ENCODE measurements around the gene CCDC66.

The CCDC66 gene

DNA sequence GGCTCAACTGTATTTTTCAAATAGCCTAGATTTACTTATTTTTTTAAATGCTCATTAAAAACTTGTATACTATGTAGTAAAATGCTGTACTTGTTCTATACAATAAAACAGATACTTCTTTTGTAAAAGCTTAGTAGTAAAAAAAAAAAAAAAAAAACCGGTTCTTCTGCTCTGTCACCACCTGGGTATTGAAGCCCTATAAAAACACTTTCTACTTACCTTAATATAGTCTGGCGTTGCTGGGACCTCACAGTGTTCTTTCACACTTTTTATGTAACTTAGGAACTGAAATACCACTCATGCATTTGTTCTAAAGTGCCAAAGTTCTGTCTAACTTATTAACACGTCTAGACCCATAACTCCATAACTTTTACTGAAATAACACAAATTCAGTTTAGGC lies 64.7 kb downstream of the CCDC66 start:
- DNase-seq (ENCODE audit: low spot score): no peak

DNA sequence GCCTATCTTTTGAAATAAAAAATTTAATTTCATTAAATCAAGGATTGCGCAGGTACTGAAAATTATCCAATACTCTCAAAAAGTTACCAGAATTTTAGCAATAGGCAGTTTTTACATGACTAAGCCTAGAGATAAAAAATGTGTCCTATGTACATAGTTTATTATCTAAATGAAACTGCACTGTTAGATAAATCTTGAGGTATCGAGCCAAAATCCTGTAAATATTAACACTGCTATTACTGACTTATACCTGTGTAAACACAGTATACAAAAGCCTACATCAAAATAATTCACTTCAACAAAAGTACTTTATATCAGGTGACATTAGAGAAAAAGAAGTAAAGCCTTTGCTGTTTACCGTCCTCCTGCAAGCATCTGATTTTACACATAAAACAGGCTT lies 65.4 kb downstream of the CCDC66 start:
- DNase-seq (ENCODE audit: low spot score): no peak

DNA sequence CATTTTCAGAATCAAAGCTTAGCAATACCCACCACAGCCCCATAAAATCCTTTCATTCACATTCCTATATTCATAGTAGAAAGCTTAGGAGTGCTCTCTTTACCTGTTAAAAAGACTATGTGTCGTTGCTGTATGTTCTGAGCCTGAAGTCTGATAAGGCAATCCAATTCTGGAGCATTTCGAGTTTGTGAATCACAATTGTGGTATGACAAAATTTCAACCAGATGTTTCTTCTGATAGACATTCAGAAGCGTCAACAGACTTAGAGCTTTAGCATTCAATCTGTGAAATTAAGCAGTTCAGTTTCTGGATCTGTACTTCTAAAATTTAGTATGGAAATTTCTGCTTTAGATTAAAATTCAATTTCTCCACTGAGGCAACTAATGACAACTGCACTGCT lies 67.8 kb downstream of the CCDC66 start:
- DNase-seq (ENCODE audit: low spot score): no peak

DNA sequence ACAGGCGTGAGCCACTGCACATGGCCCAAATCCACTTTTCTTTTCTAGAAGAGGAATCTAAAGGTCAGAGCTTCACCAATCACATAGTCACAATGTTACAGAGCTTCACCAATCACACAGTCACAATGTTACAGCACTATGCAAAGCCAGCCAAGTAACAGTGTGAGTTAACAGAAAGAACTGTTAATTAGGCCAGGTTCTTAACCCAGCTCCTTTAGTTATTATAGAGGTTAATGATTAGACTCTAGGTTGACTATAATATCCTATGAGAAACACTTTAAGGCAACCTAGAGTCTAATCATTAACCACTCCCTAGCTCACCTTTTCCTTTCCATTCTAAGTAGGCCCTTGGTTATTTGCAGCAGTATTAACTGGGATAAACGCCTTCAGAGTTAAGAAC lies 72.1 kb downstream of the CCDC66 start:
- no peak for DNase-seq (ENCODE audit: low spot score)

DNA sequence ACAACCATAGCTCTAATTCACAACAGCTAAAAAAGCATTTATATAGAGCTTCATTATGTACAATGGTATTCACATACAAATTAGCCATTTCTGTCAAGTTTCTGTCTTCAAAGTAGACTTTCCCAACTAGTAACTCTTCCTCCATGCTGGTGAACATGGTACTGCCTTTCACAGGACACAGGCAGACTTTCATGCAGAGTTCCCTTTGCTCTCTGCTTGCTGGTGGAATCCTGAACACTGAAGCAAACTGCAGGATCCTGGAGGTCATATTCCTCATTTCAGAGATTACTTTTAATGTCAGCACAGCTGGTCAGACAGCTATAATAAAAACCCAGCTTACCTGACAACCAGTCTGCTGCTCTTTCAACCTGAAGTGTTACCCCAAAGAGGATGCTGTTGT lies 72.5 kb downstream of the CCDC66 start:
- no peak for DNase-seq (ENCODE audit: low spot score)

DNA sequence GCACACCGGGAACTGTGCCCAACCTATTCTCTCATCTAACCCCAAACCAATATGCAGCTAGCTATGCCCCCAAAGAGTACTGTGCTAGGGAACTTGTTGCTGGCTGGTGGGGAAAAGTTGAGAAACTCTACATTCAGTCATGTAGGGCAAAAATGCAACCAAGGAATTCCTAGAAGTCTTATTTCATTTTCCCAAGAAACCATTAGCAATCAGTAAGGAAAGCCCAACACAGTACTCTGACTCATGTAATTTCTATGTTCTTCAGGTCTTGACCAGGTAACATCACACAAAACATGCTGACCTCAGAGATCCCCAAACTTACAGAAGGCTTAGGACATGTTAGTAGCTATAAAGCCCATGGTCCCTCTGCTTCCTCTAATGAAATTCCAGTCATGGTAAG lies 74.0 kb downstream of the CCDC66 start:
- DNase-seq (ENCODE audit: low spot score): no peak

DNA sequence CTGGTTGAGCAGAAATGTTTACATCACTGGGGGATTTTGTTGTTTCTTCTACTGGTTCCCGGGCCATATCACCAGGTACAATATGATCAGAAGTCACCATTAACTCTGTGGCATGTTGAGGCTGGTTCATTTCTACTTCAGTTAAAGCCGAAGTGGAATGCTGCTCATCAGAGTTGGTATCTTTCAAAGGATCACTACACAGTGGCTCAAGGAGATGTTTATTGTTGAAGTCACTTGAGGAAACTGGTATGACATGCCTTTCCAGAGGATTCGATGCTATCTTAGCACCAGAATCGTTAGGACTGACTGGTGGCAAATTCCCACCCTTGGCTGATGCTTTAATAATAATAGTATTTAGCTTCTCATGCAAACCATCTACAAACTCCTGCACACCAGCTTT lies 76.2 kb downstream of the CCDC66 start:
- no peak for DNase-seq (ENCODE audit: low spot score)

DNA sequence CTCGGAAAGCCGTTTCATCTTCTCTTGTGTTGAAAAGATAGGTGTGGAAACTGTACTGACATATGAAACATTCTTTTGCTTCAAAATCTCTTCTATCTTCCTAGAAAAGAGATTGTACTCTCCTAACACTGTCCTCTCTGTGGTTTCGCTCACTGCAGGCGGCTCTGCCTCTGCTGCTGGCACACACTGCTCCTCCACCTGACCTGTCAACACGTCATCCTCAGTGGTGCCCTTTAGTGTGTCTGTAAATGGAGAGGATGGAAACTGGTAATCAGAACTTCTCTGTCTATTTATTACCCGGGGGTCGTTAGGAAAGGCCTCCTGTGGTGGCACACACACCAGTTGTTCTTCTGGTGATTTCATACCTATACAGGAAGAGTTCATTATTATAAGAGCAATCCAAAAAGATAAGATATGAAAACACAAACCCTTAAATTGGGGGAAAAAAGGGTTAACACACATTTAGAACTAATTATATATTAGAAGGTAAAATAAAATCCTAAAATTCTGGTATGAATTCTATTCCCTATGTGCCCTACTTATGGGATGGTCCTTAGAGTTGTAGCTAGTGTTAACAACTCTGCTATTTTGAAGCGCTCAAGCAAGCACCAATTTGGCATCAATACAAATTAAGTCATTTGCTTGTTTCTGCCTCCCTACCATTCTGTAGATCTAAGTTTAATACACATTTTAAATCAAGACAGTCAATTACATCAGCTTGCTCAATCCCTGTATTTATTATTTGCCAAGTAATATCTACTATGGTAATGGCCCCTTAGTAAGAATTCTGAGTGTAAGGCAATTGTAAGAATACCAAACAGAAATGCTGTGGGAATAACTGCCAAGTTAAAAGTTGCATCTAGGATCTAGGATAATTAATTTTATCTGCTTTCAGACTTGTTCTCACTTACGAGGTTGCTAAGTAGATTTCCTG lies 76.9 kb downstream of the CCDC66 start:
- no peak for DNase-seq (ENCODE audit: low spot score)

DNA sequence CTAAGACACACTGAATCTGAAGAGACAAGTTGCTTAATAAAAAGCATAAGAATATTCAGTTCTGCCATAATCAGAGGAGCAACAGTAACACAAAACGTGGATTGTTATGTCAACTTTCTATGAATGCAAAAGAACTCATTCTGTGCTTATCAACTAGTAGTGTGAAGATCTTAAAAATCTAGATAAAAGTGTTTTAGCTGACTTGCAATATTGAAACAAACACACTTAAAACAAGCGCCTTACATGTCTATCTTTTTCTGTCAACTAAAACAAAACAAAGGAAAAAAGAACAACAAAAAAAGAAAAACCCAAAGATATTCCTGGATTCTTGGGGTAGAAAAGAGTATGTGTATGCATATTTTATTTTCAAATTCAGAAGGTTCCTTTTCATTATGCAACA lies 88.4 kb downstream of the CCDC66 start:
- DNase-seq (ENCODE audit: low spot score): no peak

DNA sequence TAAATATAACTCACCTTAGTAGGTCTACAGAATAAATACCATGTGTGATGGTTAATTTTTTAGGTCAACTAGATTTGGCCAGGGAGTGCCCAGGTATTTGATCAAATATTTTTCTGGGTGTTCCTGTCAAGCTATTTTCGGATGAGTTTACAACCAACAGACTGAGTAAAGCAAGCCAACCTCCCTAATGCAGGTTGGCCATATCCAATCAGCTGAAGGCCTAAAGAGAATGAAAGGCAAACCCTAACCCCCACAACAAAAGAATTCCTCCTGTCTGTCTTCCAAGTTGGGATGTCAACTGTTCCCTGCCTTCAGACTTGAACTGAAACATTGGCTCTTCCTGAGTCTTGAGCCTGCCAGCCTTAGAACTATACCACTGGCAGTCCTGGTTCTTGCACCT lies 97.5 kb downstream of the CCDC66 start:
- DNase-seq (ENCODE audit: low spot score): no peak

DNA sequence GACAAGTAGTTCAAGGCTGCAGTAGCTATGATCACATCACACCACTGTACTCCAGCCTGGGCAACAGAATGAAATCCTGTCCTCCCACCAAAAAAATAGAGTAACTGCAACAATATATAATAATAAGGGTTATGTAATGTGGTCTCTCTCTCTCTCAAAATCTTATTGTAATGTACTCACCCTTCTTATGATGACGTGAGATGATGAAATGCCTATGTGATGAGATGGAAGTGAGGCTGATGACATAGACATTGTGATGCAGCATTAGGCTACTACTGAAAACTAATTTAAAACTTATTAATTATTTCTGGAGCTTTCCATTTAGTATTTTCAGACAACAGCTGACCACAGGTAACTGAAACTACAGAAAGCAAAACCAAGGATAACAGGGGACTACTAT lies 98.7 kb downstream of the CCDC66 start:
- DNase-seq (ENCODE audit: low spot score): no peak

DNA sequence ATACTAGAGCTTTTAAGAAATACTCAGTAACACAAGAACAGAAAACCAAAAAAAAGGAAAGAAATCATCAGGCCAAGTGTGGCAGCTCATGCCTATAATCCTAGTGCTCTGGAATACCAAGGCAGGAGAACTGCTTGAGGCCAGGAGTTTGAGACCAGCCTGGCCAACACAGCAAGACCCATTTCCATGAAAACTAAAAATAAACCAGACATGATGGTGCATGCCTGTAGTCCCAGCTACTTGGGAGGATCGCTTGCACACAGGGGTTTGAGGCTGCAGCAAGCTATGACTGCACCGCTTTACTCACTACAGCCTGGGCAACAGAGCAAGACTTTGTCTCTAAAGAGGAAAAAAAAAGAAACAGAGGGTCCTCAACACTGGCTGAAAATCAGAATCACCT lies 107.8 kb downstream of the CCDC66 start:
- DNase-seq (ENCODE audit: low spot score): no peak

DNA sequence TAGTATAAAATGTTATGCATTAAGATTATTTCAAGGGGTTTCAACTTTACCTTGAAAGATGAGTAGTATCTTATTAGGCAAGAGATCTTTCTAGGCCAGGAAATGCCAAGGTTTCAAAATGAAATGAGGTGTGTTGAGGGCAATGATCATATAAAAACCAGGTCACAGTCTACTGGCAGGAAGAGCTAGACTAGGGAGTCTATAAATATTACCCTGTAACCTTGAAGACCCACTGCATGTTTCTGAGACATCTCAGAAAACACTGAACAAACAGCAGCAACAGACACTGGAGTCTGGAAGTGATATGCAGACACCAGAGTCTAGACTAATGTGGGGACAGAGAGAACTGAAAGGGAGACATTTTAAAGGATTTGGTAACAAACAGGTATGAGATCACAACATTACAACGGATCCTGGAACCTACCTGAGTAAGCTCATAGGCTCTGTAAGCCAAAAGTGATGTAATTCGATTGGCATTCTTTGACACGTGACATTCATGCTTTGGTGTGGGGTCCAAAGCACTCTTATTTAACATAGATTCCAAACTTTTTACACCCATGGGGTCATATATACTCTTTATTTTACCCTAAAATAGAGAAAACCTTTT lies 111.1 kb downstream of the CCDC66 start:
- no peak for DNase-seq (ENCODE audit: low spot score)

Measured in SK-N-DZ (cell line).